HFFc6 (cell line): ENCODE data around the gene PCYT2. TPM values are rescaled to one million over a fixed set of nuclear protein-coding genes. Genes with fewer than 3 reads are reported as not detected.

Source experiments
- DNase-seq: peaks from one replicate; pipeline ENCODE4 v3.0.0-alpha.2; 2018
- H3K27ac Mint-ChIP-seq: 2 replicates; pipeline ENCODE4 v1.8.0; 2020; ENCODE audit warnings: mild to moderate bottlenecking, mixed read lengths
- H3K27me3 Mint-ChIP-seq: 2 replicates; pipeline ENCODE4 v1.8.0; 2021; ENCODE audit warnings: mild to moderate bottlenecking, moderate library complexity, mixed read lengths; ENCODE audit not compliant: insufficient read depth
- H3K36me3 Mint-ChIP-seq: 2 replicates; pipeline ENCODE4 v1.8.0; 2021; ENCODE audit warnings: low read depth, mixed read lengths
- H3K4me1 Mint-ChIP-seq: 2 replicates; pipeline ENCODE4 v1.8.0; 2020; ENCODE audit warnings: low read depth, mixed read lengths
- H3K4me3 Mint-ChIP-seq: 2 replicates; pipeline ENCODE4 v1.8.0; 2020; ENCODE audit warnings: mild to moderate bottlenecking, moderate library complexity, mixed read lengths
- H3K9me3 Mint-ChIP-seq: 2 replicates; pipeline ENCODE4 v1.8.0; 2020; ENCODE audit warnings: mild to moderate bottlenecking, mixed read lengths
- total RNA-seq, 6 experiments: library from RNA; stranded (reverse); fragmentation: NEBNext Ultra II Directional; extraction: Animal tissue kit (Norgen Biotek cat#: 25700); gene quantifications; 2 replicates in 1 of 6; 3 replicates in 5 of 6; pipeline ENCODE4 v1.2.3, GENCODE V29; 2021
- TF ChIP-seq, protein P1 (sequence below): fragments of 200-600 bp; sonication (generic); IDR thresholded peaks from 2 replicates; pipeline ENCODE4 v1.5.0; 2021; ENCODE audit warnings: antibody characterized with exemption, mild to moderate bottlenecking

Gene PCYT2
- total RNA-seq, 6 experiments from 2014 or later: 33.2 to 45.8 (median 35.8) TPM

DNA sequence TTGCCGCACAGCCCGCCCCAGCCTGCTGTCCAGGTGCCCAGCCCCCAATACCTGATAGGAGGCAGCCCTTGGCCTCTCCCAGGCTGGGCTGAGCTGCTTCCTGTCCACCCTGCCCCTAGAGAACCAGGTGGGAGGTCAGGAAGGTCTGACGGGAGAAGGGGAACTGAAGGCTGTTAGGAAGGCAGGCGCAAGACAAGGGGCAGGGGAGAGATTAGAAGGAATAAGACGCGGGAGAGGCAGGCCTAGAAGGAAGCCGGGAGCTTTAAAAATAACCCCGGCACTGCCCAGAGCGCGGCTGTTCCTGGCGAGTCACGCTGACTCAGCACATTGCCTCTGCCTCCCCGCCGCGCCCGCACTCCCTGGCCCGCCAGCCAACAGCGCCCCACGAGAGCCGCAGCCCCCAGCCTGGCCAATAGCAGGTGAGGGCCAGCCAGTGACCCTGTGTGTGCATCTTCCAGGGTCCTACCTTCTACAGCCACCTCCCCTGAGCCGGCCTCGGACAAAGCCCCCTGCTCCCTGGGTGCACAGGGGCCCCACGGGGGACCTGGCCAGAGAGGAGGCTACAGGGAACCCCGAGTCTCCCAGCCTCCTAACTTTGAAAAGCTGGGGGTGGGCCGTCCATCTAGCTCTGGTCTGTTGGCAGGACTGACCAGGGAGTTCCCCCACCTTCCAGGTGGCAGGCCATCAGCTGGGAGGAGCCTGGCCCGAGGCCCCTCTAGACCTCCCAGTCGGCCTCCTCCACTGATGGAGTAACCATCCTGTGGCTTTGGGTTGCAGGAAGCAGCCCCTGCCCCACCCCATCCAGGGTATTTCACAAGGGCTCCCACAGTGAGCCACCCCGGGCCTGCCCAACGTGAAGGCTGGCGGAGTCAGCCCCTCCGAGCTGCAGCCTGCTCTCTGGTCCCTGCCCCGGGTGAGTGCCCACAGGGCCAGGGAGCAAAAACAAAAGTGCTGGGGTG, 12.4 kb upstream of the PCYT2 start:
- TF ChIP-seq, protein P1, sequence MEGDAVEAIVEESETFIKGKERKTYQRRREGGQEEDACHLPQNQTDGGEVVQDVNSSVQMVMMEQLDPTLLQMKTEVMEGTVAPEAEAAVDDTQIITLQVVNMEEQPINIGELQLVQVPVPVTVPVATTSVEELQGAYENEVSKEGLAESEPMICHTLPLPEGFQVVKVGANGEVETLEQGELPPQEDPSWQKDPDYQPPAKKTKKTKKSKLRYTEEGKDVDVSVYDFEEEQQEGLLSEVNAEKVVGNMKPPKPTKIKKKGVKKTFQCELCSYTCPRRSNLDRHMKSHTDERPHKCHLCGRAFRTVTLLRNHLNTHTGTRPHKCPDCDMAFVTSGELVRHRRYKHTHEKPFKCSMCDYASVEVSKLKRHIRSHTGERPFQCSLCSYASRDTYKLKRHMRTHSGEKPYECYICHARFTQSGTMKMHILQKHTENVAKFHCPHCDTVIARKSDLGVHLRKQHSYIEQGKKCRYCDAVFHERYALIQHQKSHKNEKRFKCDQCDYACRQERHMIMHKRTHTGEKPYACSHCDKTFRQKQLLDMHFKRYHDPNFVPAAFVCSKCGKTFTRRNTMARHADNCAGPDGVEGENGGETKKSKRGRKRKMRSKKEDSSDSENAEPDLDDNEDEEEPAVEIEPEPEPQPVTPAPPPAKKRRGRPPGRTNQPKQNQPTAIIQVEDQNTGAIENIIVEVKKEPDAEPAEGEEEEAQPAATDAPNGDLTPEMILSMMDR: 0 out of 2 replicates have a peak, but pooled peaks have one; percentile 8
- Mint-ChIP-seq H3K4me3 (peak overlapping the region; percentile 84), H3K27me3 (no peaks in the 10 kb centered on the region; the same call in 1 of the 2 replicates), H3K9me3 (no peaks in the 10 kb centered on the region), H3K4me1 (peaks cover 32% of the 10 kb centered on the region), H3K36me3 (peaks cover 13% of the 10 kb centered on the region), H3K27ac (peak overlapping the region; percentile 90)
- peak; percentile 43 for DNase-seq

DNA sequence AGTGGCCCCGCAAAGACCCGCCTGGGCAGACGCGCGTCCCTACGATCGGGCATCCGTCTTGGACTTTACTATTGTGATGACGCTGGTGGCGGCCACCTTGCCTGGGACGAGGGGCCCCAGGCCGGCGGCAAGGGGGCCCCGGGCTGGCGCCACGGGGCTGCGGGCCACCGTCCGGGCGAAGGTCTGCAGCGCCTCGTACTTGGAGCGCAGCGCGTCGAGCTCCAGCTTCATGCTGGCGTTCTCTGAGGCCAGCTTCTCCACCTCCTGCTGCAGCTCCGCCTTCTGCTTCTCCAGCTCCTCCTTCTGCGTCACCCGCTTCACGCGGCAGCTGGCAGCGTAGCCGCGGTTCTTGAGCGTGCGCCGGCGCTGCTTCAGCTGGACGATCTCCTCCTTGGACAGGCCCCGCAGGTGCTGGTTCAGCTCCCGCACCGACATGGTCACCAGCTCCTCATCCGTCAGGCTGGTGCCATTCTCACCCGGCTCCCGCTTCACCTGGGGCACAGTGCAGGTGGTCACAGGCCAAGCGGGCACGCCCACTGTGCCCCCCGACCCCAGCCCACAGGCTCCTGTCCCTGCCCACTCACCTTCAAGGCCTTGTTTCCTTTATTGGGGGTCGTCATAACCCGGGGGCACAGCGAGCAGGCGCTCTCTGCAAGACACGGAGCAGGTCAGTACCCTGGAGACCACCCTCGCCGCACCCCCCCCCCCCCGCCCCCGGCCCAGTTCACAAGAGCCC, 11.5 kb upstream of the PCYT2 start:
- Mint-ChIP-seq H3K4me3 (peak overlapping the region; percentile 84; the same call in 1 of the 2 replicates), H3K4me1 (peaks cover 32% of the 10 kb centered on the region), H3K36me3 (peaks cover 13% of the 10 kb centered on the region), H3K9me3 (no peaks in the 10 kb centered on the region), H3K27me3 (no peaks in the 10 kb centered on the region; the same call in 1 of the 2 replicates), H3K27ac (peak overlapping the region; percentile 90)
- TF ChIP-seq, protein P1: no peak
- no peak for DNase-seq

DNA sequence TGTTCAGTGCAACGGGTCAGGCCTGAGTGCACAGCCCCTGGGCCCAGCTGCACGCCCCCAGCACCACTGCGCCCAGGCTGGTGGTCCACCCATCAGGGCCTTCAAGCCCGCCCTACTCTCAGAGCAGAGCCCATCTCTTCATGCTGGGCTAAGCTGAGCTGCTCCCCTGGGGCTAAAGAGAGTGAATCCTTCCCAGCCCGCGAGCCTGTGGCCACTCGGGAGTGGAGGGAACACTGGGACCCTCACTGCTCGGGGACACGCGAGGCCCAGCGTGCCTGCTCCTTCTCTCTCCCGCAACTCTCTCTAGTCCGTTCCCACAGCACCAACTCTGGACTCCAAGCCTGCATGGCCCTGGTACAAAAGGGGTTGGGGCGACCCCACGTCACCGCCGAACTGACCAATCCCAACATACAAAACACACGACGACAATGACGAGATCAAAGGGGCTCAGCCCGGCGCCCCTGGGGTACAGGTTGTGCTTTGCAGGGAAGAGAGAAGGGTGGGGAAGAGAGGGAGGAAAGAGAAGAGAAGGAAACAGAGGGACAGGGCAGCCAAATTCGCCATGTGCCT, 10.9 kb upstream of the PCYT2 start:
- peak overlapping the region; percentile 26; the same call in 1 of the 2 replicates for H3K27ac Mint-ChIP-seq
- no peak for DNase-seq
- peaks cover 15% of the 10 kb centered on the region for H3K36me3 Mint-ChIP-seq
- peaks cover 37% of the 10 kb centered on the region for H3K4me1 Mint-ChIP-seq
- no peaks in the 10 kb centered on the region for H3K9me3 Mint-ChIP-seq
- no peak overlapping the region; the same call in 1 of the 2 replicates for H3K4me3 Mint-ChIP-seq
- TF ChIP-seq, protein P1: no peak
- H3K27me3 Mint-ChIP-seq: no peaks in the 10 kb centered on the region; the same call in 1 of the 2 replicates

DNA sequence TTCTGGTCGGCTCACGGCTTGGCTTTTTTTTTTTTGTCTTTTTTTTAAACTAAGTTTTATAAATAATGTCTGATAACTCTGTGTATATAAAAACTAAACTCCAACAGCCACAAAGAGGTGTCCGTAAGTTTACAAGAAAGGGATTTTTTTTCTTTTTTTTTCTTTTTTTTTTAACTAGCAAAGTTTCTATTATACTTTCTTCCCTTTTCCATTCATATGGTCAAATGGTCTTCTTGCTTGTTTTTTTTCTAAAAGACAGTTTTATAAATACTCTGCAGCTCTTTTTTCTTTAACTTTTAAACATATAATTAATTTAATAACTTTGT, 10.3 kb upstream of the PCYT2 start:
- Mint-ChIP-seq H3K27ac (peak overlapping the region; percentile 74; the same call in 1 of the 2 replicates), H3K4me3 (no peak overlapping the region), H3K27me3 (no peaks in the 10 kb centered on the region; the same call in 1 of the 2 replicates), H3K36me3 (peaks cover 21% of the 10 kb centered on the region), H3K9me3 (no peaks in the 10 kb centered on the region), H3K4me1 (peaks cover 41% of the 10 kb centered on the region)
- TF ChIP-seq, protein P1: no peak
- DNase-seq: no peak
